DND-41 (cell line): Measurements from ENCODE around the gene APMAP.

Experiments used
- EZH2 ChIP-seq: IDR thresholded peaks from 3 replicates; pipeline ENCODE4 v1.6.1; 2012; ENCODE audit warnings: borderline replicate concordance, low read depth, mild to moderate bottlenecking, moderate library complexity, low read length, inconsistent platforms; ENCODE audit not compliant: severe bottlenecking
- TF ChIP-seq, protein P1 (sequence below): IDR thresholded peaks from 2 replicates; pipeline ENCODE4 v1.5.1; 2012; ENCODE audit warnings: borderline replicate concordance, low read length, moderate library complexity, mild to moderate bottlenecking; ENCODE audit not compliant: poor library complexity, severe bottlenecking; ENCODE audit errors: extremely low read depth

DNA sequence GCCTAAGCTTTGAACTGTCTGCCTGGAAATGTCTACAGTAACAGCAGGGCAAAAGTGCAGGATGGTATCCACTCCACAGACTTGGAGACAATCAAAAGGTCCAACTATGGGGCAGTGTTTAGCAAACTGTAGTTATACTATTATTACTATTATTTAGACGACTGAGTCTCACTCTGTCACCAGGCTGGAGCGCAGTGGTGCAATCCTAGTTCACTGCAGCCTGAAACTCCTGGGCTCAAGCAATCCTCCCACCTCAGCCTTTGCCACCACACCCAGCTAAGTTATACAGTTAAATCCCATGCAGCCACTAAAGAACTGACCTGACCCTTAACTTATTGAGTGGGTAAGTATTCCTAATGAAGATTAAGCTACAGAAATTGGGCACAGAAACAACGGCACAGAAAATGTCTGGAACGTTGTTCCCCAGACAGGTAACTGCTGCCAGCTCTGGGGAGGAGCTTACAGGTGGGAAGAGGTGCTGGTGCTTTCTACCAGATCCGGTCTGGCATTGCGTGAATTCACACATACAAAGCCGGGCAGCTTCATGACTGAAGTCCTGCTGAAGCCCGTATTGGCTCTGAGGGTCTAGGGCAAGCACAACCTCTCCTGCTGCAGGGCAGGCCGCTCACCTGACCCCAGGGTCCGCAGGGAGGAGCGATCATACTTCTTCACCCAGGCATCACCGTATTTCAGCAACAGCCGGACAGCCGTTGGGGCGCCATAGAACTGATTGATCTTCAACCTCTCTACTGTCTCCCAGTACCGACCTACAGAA lies 27.0 kb upstream of the APMAP start:
- TF ChIP-seq EZH2: no peak
- TF ChIP-seq, protein P1, sequence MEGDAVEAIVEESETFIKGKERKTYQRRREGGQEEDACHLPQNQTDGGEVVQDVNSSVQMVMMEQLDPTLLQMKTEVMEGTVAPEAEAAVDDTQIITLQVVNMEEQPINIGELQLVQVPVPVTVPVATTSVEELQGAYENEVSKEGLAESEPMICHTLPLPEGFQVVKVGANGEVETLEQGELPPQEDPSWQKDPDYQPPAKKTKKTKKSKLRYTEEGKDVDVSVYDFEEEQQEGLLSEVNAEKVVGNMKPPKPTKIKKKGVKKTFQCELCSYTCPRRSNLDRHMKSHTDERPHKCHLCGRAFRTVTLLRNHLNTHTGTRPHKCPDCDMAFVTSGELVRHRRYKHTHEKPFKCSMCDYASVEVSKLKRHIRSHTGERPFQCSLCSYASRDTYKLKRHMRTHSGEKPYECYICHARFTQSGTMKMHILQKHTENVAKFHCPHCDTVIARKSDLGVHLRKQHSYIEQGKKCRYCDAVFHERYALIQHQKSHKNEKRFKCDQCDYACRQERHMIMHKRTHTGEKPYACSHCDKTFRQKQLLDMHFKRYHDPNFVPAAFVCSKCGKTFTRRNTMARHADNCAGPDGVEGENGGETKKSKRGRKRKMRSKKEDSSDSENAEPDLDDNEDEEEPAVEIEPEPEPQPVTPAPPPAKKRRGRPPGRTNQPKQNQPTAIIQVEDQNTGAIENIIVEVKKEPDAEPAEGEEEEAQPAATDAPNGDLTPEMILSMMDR: no peak
